ENCODE results near the gene LRRC28.

LRRC28 gene

DNA sequence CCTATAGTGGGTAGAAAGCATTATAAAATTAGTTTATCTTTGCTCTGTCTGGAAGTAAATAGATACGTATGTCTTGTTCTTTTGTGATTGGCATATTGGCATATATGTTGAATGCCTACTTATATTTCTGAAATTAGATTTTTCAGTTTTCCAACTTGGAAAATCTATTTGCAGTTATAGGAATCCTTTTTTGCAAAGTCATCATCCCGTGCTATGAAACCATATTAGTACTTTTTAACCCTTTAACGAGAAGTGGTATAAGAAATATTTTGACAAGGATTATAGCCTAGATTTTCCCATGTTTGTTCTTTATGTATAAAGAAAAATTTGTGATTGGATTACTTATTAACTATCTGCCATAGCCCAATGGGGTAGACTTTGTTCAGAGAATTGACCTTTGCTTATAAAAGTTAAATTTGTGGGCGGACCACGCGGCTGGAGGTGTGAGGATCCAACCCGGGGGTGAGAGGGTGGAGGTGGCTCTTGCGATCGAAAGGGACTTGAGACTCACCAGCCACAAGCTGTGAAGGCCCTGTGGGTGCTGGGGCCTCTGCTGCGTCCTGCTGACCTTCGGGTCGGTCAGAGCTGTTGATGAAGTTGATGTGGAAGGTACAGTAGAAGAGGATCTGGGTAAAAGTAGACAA, 5.9 kb downstream of the LRRC28 start:
- TF ChIP-seq, protein P1, sequence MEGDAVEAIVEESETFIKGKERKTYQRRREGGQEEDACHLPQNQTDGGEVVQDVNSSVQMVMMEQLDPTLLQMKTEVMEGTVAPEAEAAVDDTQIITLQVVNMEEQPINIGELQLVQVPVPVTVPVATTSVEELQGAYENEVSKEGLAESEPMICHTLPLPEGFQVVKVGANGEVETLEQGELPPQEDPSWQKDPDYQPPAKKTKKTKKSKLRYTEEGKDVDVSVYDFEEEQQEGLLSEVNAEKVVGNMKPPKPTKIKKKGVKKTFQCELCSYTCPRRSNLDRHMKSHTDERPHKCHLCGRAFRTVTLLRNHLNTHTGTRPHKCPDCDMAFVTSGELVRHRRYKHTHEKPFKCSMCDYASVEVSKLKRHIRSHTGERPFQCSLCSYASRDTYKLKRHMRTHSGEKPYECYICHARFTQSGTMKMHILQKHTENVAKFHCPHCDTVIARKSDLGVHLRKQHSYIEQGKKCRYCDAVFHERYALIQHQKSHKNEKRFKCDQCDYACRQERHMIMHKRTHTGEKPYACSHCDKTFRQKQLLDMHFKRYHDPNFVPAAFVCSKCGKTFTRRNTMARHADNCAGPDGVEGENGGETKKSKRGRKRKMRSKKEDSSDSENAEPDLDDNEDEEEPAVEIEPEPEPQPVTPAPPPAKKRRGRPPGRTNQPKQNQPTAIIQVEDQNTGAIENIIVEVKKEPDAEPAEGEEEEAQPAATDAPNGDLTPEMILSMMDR (IDR thresholded peaks at IDR 0.05; ENCODE audit: low read depth, low read length, missing control alignments): no peak
- no peak overlapping the region for H3K4me3 ChIP-seq (ENCODE audit: low read depth, low read length)
- no peak for DNase-seq (ENCODE audit: low read depth)

DNA sequence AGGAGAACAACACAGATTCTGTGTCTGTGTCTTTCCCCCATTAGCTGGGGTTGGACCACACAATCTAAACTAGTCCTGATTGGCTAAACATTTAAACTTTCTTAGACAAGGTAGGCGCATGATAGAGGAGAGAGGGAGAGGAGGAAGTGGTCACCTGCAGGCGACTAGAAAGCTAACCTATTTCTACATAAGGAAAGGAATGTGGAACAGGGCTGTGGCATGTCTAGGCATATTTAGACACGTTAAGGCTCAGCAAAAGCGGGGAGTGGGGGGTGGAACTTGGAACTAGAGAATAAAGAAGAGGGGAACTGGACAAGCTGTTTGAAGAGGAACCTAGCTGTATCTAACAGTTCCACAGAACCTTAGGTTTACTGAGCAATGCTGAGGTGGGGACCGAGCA, 12.8 kb downstream of the LRRC28 start:
- DNase-seq (ENCODE audit: low read depth): no peak
- no peak overlapping the region for H3K4me3 ChIP-seq (ENCODE audit: low read depth, low read length)
- TF ChIP-seq, protein P1 (IDR thresholded peaks at IDR 0.05; ENCODE audit: low read depth, low read length, missing control alignments): no peak

DNA sequence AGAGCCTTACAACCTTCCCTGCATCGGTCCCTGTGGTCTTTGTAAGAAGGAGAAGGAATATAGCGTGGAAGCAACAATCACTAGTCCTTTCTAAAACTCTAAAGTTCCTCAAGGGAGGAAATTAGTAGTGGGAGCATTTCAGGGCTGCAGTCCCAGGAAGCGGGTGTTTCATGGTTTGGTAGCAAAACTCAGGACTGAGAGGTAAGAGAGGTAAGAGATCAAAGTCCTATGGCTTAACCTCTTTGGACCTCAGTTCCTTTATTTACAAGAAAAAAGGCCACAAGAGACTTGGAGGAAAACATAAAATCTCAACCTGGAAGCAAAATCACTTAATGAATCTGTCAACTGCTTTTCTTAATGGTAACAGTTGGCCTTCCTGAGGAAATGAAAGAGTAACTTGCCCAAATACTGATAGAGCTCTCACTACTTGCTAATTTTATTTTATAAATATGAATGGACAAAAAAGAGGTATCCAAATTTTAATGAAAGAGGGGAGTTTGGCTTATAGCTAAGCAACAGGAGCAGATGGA, 14.3 kb downstream of the LRRC28 start:
- DNase-seq (ENCODE audit: low read depth): no peak
- H3K4me3 ChIP-seq (ENCODE audit: low read depth, low read length): no peak overlapping the region
- TF ChIP-seq, protein P1 (IDR thresholded peaks at IDR 0.05; ENCODE audit: low read depth, low read length, missing control alignments): no peak

DNA sequence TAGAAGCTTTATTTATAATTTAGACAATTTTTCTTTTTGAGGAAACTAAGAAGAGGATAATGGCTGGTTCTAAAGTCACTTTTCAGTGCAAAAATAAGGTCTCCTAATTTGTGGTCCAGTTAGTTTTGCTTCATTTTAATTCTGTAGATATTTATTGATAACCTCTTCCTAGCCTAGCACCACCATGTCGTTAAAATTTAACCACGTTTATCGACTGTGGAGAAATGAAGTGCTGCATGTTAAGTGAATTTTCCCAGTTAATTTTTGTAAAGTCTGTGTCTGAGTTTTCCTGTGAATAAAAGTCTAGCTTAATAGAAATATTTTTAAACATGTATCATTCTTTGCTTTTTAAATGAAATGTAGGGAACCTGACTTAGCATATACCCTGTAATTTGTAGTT, 16.7 kb downstream of the LRRC28 start:
- TF ChIP-seq, protein P1 (IDR thresholded peaks at IDR 0.05; ENCODE audit: low read depth, low read length, missing control alignments): no peak
- no peak for DNase-seq (ENCODE audit: low read depth)
- H3K4me3 ChIP-seq (ENCODE audit: low read depth, low read length): no peak overlapping the region

DNA sequence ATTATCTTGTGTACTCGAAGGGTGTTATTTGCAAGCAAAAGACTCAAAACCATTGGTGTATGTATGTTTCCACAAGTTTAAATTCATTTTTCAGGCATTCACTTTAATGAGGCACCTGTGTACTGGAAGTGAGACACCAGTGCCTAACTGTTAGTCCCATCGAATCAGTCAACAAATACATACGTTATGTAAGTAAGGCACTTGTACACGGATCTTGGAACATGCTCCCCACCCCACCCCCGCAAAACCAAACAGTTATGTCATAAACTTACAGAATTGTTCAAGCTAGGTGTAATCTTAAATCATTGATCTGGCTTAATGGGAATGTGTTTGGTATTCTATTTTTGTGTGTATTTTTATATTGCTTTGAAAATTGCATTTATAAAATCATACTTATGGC, 17.1 kb downstream of the LRRC28 start:
- DNase-seq (ENCODE audit: low read depth): no peak
- H3K4me3 ChIP-seq (ENCODE audit: low read depth, low read length): no peak overlapping the region

DNA sequence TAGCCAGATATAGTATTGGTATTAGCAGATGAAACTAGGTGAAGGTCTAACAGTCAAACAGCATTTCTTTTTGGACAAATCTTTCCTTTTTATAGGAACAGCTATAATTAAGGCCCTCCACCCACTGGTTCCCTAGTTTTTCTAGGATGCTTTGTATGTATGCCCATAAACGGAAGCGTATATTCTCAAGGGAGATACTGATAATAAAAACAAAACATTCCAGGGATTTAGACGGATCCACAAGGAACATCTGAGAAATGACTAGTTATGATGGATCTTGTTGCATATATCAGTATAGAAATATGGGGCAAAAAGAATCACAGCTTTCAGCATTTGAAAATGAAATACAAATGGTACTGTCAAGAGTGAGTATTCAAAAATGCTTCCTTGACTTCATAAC, 22.5 kb downstream of the LRRC28 start:
- DNase-seq (ENCODE audit: low read depth): no peak
- H3K4me3 ChIP-seq (ENCODE audit: low read depth, low read length): no peak overlapping the region
- TF ChIP-seq, protein P1 (IDR thresholded peaks at IDR 0.05; ENCODE audit: low read depth, low read length, missing control alignments): no peak

More for the DNA sequence above, 17.1 kb downstream of the LRRC28 start:
- TF ChIP-seq, protein P1 (IDR thresholded peaks at IDR 0.05; ENCODE audit: low read depth, low read length, missing control alignments): no peak

DNA sequence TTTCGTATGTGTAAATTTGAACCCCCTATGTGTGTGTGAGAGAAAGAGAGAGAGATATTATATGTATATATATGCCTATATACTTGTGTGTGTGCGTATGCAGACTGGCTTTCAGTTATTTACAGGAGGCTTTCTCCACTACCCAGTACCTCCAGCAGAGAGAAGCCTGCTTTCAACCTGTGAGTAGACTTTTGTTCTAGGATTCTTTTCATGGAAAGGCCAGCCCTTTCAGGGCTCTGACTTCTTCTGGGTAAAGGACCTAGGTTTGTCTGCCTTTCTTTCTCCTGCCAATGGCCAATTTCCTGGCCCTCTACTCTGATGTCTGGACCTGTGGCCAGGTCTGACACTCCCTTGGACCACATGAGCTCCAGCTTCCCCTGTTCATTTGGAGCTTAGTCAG, 23.8 kb downstream of the LRRC28 start:
- TF ChIP-seq, protein P1 (IDR thresholded peaks at IDR 0.05; ENCODE audit: low read depth, low read length, missing control alignments): no peak
- H3K4me3 ChIP-seq (ENCODE audit: low read depth, low read length): no peak overlapping the region
- DNase-seq (ENCODE audit: low read depth): no peak
